Measurements from ENCODE around the gene CATSPER1. TPM values are rescaled to one million over a fixed set of nuclear protein-coding genes. Genes with fewer than 3 reads are reported as not detected.

The CATSPER1 gene
- total and polyA plus RNA-seq, 2 of the 8 experiments (the other 6 are each of a cell fraction or from before 2014, with no cell fraction given) = not detected

- Histone ChIP-seq H2BK5ac (ENCODE audit: low read depth, low read length) (no peak overlapping the region), H3K79me1 (ENCODE audit: low read depth, low read length) (peaks cover 9% of the 10 kb centered on the region), H3K79me2 (ENCODE audit: control insufficient read depth in 1 of 2, insufficient read depth in 2 of 2, low read length in 2 of 2) (peaks cover 0 to 13% of the 10 kb centered on the region in 2 experiments; a peak in 1 of 4 replicates), H3K23me2 (ENCODE audit: low read depth, low read length) (no peaks in the 10 kb centered on the region; the same call in 1 of the 2 replicates), H2AK5ac (ENCODE audit: low read depth, low read length) (no peak overlapping the region), H2AFZ (ENCODE audit: low read length) (no peak overlapping the region), H4K5ac (ENCODE audit: insufficient read length, low read depth, low read length) (no peak overlapping the region), H2BK20ac (ENCODE audit: low read length) (no peak overlapping the region), H3K4me3 (ENCODE audit: extremely low read depth in 1 of 4, insufficient read depth in 2 of 4, low read depth in 3 of 4, low read length in 4 of 4) (no peak overlapping the region), H3K4me2 (ENCODE audit: insufficient read depth in 1 of 2, low read depth in 2 of 2, low read length in 2 of 2) (no peak overlapping the region), H3K27me3 (replicated peaks in 1 of 4; ENCODE audit: control insufficient read depth in 3 of 4, extremely low read depth in 1 of 4, insufficient read depth in 3 of 4, low read length in 3 of 4) (no peaks in the 10 kb centered on the region), H4K91ac (replicated peaks; ENCODE audit: insufficient read length, low read length) (no peak overlapping the region), H2BK12ac (ENCODE audit: low read depth, low read length) (no peak overlapping the region), H3K4me1 (replicated peaks in 1 of 4; ENCODE audit: control insufficient read depth in 3 of 4, insufficient read depth in 4 of 4, low read length in 3 of 4) (peaks cover 0 to 15% (median 9%) of the 10 kb centered on the region in 4 experiments; a peak in 6 of 7 replicates), H2BK15ac (ENCODE audit: low read length) (no peak overlapping the region), H4K20me1 (replicated peaks in 1 of 2; ENCODE audit: control insufficient read depth in 1 of 2, insufficient read depth in 2 of 2, low read length in 2 of 2) (peaks cover 0 to 4% of the 10 kb centered on the region in 2 experiments), H3K36me3 (ENCODE audit: control insufficient read depth in 2 of 4, insufficient read depth in 4 of 4, low read length in 3 of 4) (peaks cover 0 to 17% (median 8%) of the 10 kb centered on the region in 4 experiments; a peak in 5 of 8 replicates), H3K4ac (replicated peaks; ENCODE audit: insufficient read length, low read depth, low read length) (no peak overlapping the region), H3K23ac (ENCODE audit: insufficient read length) (no peak overlapping the region), H3K14ac (ENCODE audit: insufficient read length) (no peak overlapping the region), H3K56ac (replicated peaks; ENCODE audit: insufficient read length, low read depth, low read length) (no peak overlapping the region), H3K27ac (ENCODE audit: low read depth, low read length) (no peak overlapping the region), H3K9me3 (ENCODE audit: insufficient read depth in 2 of 2, low read depth in 1 of 2, low read length in 1 of 2) (peaks cover 0 to 10% of the 10 kb centered on the region in 2 experiments; a peak in 1 of 4 replicates), H4K8ac (ENCODE audit: extremely low read depth, insufficient read depth, low read length) (no peak overlapping the region), H3K9ac (replicated peaks in 1 of 4; ENCODE audit: extremely low read depth in 1 of 4, low read depth in 3 of 4, low read length in 3 of 4) (no peak overlapping the region), H2BK120ac (replicated peaks; ENCODE audit: low read depth, low read length) (no peak overlapping the region), H3K18ac (ENCODE audit: extremely low read depth, low read length) (no peak overlapping the region)
- FAIRE-seq (no peak), DNase-seq (ENCODE audit: low read depth in 1 of 2, low spot score in 2 of 2) (no peak)
- WGBS, 2 experiments (ENCODE audit: extremely low coverage in 1 of 2, insufficient coverage in 1 of 2, insufficient read length in 1 of 2, insufficient replicate concordance in 2 of 2, low coverage in 1 of 2, low lambda C conversion rate in 2 of 2, missing lambda C conversion rate in 1 of 2) = 98% methylated on average over 79 of the region's 88 CpGs; no CpG with 5 or more reads in 1 of the 2 experiments
- ChIA-PET POLR2A (ENCODE audit: partially characterized antibody) (interaction anchor here (0.6 to 2.3 kb wide), 4 partner anchors 9 to 49 kb away, joined by 3 to 9 read pairs (median 3); partner anchors contain the start of gene SF3B2), CTCF (ENCODE audit: partially characterized antibody) (interaction anchor here (0.8 to 5.7 kb wide), 12 partner anchors 10 to 229 kb away, joined by 3 to 39 read pairs (median 4); partner anchors contain the start of genes BANF1, EIF1AD, PACS1 and SF3B2)
- no peak for TF ChIP-seq SP2 (IDR thresholded peaks at IDR 0.05; ENCODE audit: low read length)
- no peak for TF ChIP-seq MAFK (IDR thresholded peaks at IDR 0.05; ENCODE audit: low read depth, low read length)
- TF ChIP-seq BACH1 (IDR thresholded peaks at IDR 0.05; ENCODE audit: low read length) = no peak
- TF ChIP-seq GTF2F1 (IDR thresholded peaks at IDR 0.05; ENCODE audit: borderline replicate concordance, low read depth, low read length) = no peak
- no peak for TF ChIP-seq EZH2 (IDR thresholded peaks at IDR 0.05; ENCODE audit: low read depth, low read length, severe bottlenecking)
- TF ChIP-seq SP1 (IDR thresholded peaks at IDR 0.05; ENCODE audit: low read depth, low read length) = no peak
- no peak for TF ChIP-seq SAP30 (IDR thresholded peaks at IDR 0.05; ENCODE audit: insufficient read depth, insufficient replicate concordance, low read length)
- TF ChIP-seq ATF2 (IDR thresholded peaks at IDR 0.05; ENCODE audit: low read length) = no peak
- no peak for TF ChIP-seq BRCA1 (IDR thresholded peaks at IDR 0.05; ENCODE audit: low read depth, low read length)
- TF ChIP-seq KDM1A (IDR thresholded peaks at IDR 0.05; ENCODE audit: borderline replicate concordance, low read length) = no peak
These were observed 17.0 kb upstream of the CATSPER1 start for GRCh38 chr11:66042996-66043906.
